HEK293 (cell line): Measurements from ENCODE around the gene PLCB1.

Experiments
- CTCF ChIA-PET: fragments of 350-600 bp; formaldehyde crosslinking; extraction: SDS; loops from one replicate; lab custom pipeline; 2021; ENCODE audit warnings: antibody characterized with exemption; lab: Yijun Ruan, JAX
- POLR2A ChIA-PET: fragments of 300-600 bp; formaldehyde crosslinking; extraction: SDS; loops from one replicate; lab custom pipeline; 2020; ENCODE audit warnings: antibody characterized with exemption, inconsistent platforms; lab: Yijun Ruan, JAX
- H3K27ac ChIP-seq: fragments of 200-500 bp; sonication (Bioruptor generic); 2 replicates; pipeline ENCODE4 v1.5.1; 2014; ENCODE audit warnings: low read depth, low read length, control low read depth, inconsistent platforms; ENCODE audit errors: extremely low read depth
- H3K36me3 ChIP-seq, 2 experiments: fragments of 200-500 bp in 1 of 2; sonication (Bioruptor generic) in 1 of 2; 1 replicate in 1 of 2; 2 replicates in 1 of 2; pipeline ENCODE4 v1.5.1; 2014 to 2017; ENCODE audit warnings: inconsistent platforms in 2 of 2, low read length in 2 of 2; ENCODE audit not compliant: control insufficient read depth in 2 of 2, insufficient read depth in 1 of 2
- H3K4me1 ChIP-seq: fragments of 200-500 bp; sonication (Bioruptor generic); 2 replicates; pipeline ENCODE4 v1.5.1; 2014; ENCODE audit warnings: mild to moderate bottlenecking, low read length, inconsistent platforms; ENCODE audit not compliant: control insufficient read depth, insufficient read depth
- H3K4me3 ChIP-seq: 2 replicates; pipeline ENCODE4 v1.5.1; 2011; ENCODE audit warnings: low read depth, mild to moderate bottlenecking, control low read depth, low read length, moderate library complexity
- H3K9me3 ChIP-seq: fragments of 200-500 bp; sonication (Bioruptor generic); 2 replicates; pipeline ENCODE4 v1.5.1; 2014; ENCODE audit warnings: low read depth, low read length, inconsistent platforms; ENCODE audit not compliant: control insufficient read depth, insufficient read depth
- AEBP2 ChIP-seq: fragments of 450-650 bp; formaldehyde crosslinking; IDR thresholded peaks from 2 replicates; pipeline ENCODE4 v1.5.1; 2016; ENCODE audit warnings: missing biosample characterization, missing genetic modification characterization, borderline replicate concordance
- GLIS2 ChIP-seq: fragments of 450-650 bp; formaldehyde crosslinking; IDR thresholded peaks from 2 replicates; pipeline ENCODE4 v1.5.1; 2016; ENCODE audit warnings: missing biosample characterization, missing genetic modification characterization
- ZBTB26 ChIP-seq: fragments of 450-650 bp; formaldehyde crosslinking; optimal IDR thresholded peaks from 2 replicates; pipeline ENCODE3; 2016; ENCODE audit warnings: missing biosample characterization, mild to moderate bottlenecking, missing genetic modification characterization
- ZBTB44 ChIP-seq: fragments of 450-650 bp; IDR thresholded peaks from 2 replicates; pipeline ENCODE4 v1.5.1; 2018; ENCODE audit warnings: missing biosample characterization, mild to moderate bottlenecking, missing genetic modification characterization
- ZEB2 ChIP-seq: fragments of 450-650 bp; formaldehyde crosslinking; IDR thresholded peaks from 2 replicates; pipeline ENCODE4 v1.5.1; 2016; ENCODE audit warnings: missing biosample characterization, missing genetic modification characterization
- ZNF132 ChIP-seq: fragments of 450-650 bp; formaldehyde crosslinking; IDR thresholded peaks from 2 replicates; pipeline ENCODE4 v1.5.1; 2017; ENCODE audit warnings: missing biosample characterization, missing genetic modification characterization, borderline replicate concordance
- ZNF140 ChIP-seq: fragments of 450-650 bp; formaldehyde crosslinking; IDR thresholded peaks from 2 replicates; pipeline ENCODE4 v1.5.1; 2016; ENCODE audit warnings: missing biosample characterization, missing genetic modification characterization
- ZNF362 ChIP-seq: fragments of 450-650 bp; formaldehyde crosslinking; IDR thresholded peaks from 2 replicates; pipeline ENCODE4 v1.5.1; 2016; ENCODE audit warnings: missing biosample characterization, missing genetic modification characterization
- ZNF488 ChIP-seq: fragments of 450-650 bp; formaldehyde crosslinking; IDR thresholded peaks from 2 replicates; pipeline ENCODE4 v1.5.1; 2016; ENCODE audit warnings: missing biosample characterization, missing genetic modification characterization
- ZNF549 ChIP-seq: fragments of 450-650 bp; IDR thresholded peaks from 2 replicates; pipeline ENCODE4 v1.5.1; 2018; ENCODE audit warnings: missing biosample characterization, missing genetic modification characterization, mild to moderate bottlenecking, inconsistent platforms, moderate library complexity
- ZNF624 ChIP-seq: fragments of 450-650 bp; formaldehyde crosslinking; IDR thresholded peaks from 2 replicates; pipeline ENCODE4 v1.5.1; 2017; ENCODE audit warnings: missing biosample characterization, missing genetic modification characterization
- ZNF658 ChIP-seq: fragments of 450-650 bp; formaldehyde crosslinking; IDR thresholded peaks from 2 replicates; pipeline ENCODE4; 2016; ENCODE audit warnings: missing biosample characterization, missing genetic modification characterization
- ZNF660 ChIP-seq: fragments of 450-650 bp; IDR thresholded peaks from 2 replicates; pipeline ENCODE4 v1.5.1; 2018; ENCODE audit warnings: missing biosample characterization, mild to moderate bottlenecking, missing genetic modification characterization
- ZSCAN30 ChIP-seq: fragments of 450-650 bp; IDR thresholded peaks from 2 replicates; pipeline ENCODE4 v1.5.1; 2018; ENCODE audit warnings: missing biosample characterization, mild to moderate bottlenecking, missing genetic modification characterization, moderate library complexity
- ZSCAN5A ChIP-seq: fragments of 450-650 bp; formaldehyde crosslinking; IDR thresholded peaks from 2 replicates; pipeline ENCODE4 v1.5.1; 2016; ENCODE audit warnings: missing biosample characterization, missing genetic modification characterization
- ZXDB ChIP-seq: fragments of 450-650 bp; formaldehyde crosslinking; IDR thresholded peaks from 2 replicates; pipeline ENCODE4 v1.5.1; 2016; ENCODE audit warnings: missing biosample characterization, missing genetic modification characterization

The PLCB1 gene

GRCh38 chr20:8877294-8877693, 745.2 kb downstream of the PLCB1 start (continued):
- no peak for TF ChIP-seq ZSCAN5A (tag by site-specific recombination)
- no peak for TF ChIP-seq ZEB2 (tag by site-specific recombination)
- no peak for TF ChIP-seq ZXDB (tag by site-specific recombination)
- TF ChIP-seq ZNF658 (tag by site-specific recombination), result no peak
- no peak for TF ChIP-seq GLIS2 (tag by site-specific recombination)
- TF ChIP-seq ZNF140 (tag by site-specific recombination), result no peak
- TF ChIP-seq, all 188 proteins: peak for 0

- ChIA-PET POLR2A (no interaction called here), CTCF (interaction anchor here (1.1 kb wide), 1 partner anchor 26 kb away, joined by 4 read pairs; no protein-coding TSS in a partner anchor)
- Histone ChIP-seq H3K27ac (no peak overlapping the region), H3K36me3 (no peaks in the 10 kb centered on the region), H3K4me3 (no peak overlapping the region), H3K4me1 (no peaks in the 10 kb centered on the region), H3K9me3 (no peaks in the 10 kb centered on the region)
- TF ChIP-seq AEBP2 (tag by site-specific recombination) (no peak), ZNF132 (tag by site-specific recombination) (no peak), ZBTB26 (tag by site-specific recombination) (no peak), ZBTB44 (tag by site-specific recombination) (no peak), ZNF488 (tag by site-specific recombination) (no peak), ZNF624 (tag by site-specific recombination) (no peak)
These were observed 747.6 kb downstream of the PLCB1 start for GRCh38 chr20:8879669-8880068.

- ChIA-PET CTCF (interaction anchor here (1.1 kb wide), 1 partner anchor 26 kb away, joined by 4 read pairs; no protein-coding TSS in a partner anchor), POLR2A (no interaction called here)
- Histone ChIP-seq H3K4me3 (no peak overlapping the region), H3K27ac (no peak overlapping the region), H3K4me1 (no peaks in the 10 kb centered on the region), H3K36me3 (no peaks in the 10 kb centered on the region), H3K9me3 (no peaks in the 10 kb centered on the region)
- no peak for TF ChIP-seq ZNF660 (tag by site-specific recombination)
- TF ChIP-seq ZSCAN30 (tag by site-specific recombination), result no peak
- no peak for TF ChIP-seq ZNF549 (tag by site-specific recombination)
- no peak for TF ChIP-seq ZNF362 (tag by site-specific recombination)
These were observed 748.2 kb downstream of the PLCB1 start for GRCh38 chr20:8880085-8880853.
